Lower lobe of right lung (tissue), 2 donors: ENCODE data around the gene ERBB3. TPM values are rescaled to one million over a fixed set of nuclear protein-coding genes. Genes with fewer than 3 reads are reported as not detected.

Experiments
- ATAC-seq, 2 donors: fragments of 200-7000 bp; cut with Tn5 transposase; one replicate each; pipeline ENCODE4 v1.9.1; 2020 to 2022; ENCODE audit warnings: mild to moderate bottlenecking in 2 of 2, moderate library complexity in 2 of 2
- DNase-seq: peaks from one replicate; pipeline ENCODE4 v3.0.0-alpha.2; 2020
- H3K27ac ChIP-seq: fragments of 200-600 bp; one replicate; pipeline ENCODE4 v1.8.0; 2022
- H3K27me3 ChIP-seq: fragments of 200-600 bp; one replicate; pipeline ENCODE4 v1.8.0; 2022; ENCODE audit warnings: low read depth
- H3K36me3 ChIP-seq: fragments of 200-600 bp; one replicate; pipeline ENCODE4 v1.8.0; 2022; ENCODE audit warnings: mild to moderate bottlenecking
- H3K4me1 ChIP-seq: fragments of 200-600 bp; one replicate; pipeline ENCODE4 v1.8.0; 2022
- H3K4me3 ChIP-seq: fragments of 200-600 bp; one replicate; pipeline ENCODE4 v1.8.0; 2022; ENCODE audit warnings: mild to moderate bottlenecking
- H3K9me3 ChIP-seq: fragments of 200-600 bp; one replicate; pipeline ENCODE4 v1.8.0; 2022
- intact Hi-C: fragments of 100-400 bp; cut with DNase I; formaldehyde crosslinking; loops from one replicate; pipeline ENCODE4 v1.11.0; 2022
- total RNA-seq: library from RNA; stranded (reverse); fragmentation: NEBNext Ultra II Directional; extraction: Animal tissue kit (Norgen Biotek cat#: 25700); gene quantifications from one replicate; pipeline ENCODE4 v1.2.1, GENCODE V29; 2021
- TF ChIP-seq, protein P1 (sequence below): fragments of 200-600 bp; IDR thresholded peaks from one replicate; pipeline ENCODE4 v1.8.0; 2022; ENCODE audit warnings: antibody characterized with exemption, mild to moderate bottlenecking
- donor health status: DM: no; HTN: yes; CAD: no; lungs with severe emphysema.

The ERBB3 gene
- total RNA-seq, 1 donor from 2014 or later = 80.5 TPM

GRCh38 chr12:56129942-56130495 is 50.1 kb downstream of the ERBB3 start:
- no peak for DNase-seq
- peaks cover 50% of the 10 kb centered on the region for H3K36me3 ChIP-seq
- no peak for ATAC-seq
- H3K27ac ChIP-seq = peak overlapping the region; percentile 88
- TF ChIP-seq, protein P1, sequence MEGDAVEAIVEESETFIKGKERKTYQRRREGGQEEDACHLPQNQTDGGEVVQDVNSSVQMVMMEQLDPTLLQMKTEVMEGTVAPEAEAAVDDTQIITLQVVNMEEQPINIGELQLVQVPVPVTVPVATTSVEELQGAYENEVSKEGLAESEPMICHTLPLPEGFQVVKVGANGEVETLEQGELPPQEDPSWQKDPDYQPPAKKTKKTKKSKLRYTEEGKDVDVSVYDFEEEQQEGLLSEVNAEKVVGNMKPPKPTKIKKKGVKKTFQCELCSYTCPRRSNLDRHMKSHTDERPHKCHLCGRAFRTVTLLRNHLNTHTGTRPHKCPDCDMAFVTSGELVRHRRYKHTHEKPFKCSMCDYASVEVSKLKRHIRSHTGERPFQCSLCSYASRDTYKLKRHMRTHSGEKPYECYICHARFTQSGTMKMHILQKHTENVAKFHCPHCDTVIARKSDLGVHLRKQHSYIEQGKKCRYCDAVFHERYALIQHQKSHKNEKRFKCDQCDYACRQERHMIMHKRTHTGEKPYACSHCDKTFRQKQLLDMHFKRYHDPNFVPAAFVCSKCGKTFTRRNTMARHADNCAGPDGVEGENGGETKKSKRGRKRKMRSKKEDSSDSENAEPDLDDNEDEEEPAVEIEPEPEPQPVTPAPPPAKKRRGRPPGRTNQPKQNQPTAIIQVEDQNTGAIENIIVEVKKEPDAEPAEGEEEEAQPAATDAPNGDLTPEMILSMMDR = no peak
- intact Hi-C loops = no loop called here
- H3K9me3 ChIP-seq = no peaks in the 10 kb centered on the region
- no peaks in the 10 kb centered on the region for H3K27me3 ChIP-seq
- H3K4me1 ChIP-seq = peaks cover 42% of the 10 kb centered on the region
- peak overlapping the region; percentile 89 for H3K4me3 ChIP-seq

DNA sequence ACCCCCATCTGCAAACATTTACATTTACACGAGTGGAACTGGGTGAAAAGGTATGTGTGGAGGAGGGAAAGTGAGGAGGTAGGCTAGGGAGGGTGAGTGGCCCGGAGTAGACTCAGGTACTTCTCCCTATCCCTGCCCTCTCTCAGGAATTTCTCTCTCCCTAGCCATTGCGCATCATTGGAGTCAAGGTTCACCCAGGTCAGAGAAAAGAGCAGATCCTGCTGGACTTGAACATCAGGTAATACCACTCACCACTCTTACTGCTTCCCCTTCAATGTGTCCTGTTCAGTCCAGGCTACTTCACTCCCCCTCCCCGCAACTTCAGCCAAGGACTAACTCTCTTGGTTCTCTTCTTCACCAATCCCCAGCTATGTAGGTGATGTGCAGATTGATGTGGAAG is 50.9 kb downstream of the ERBB3 start:
- ATAC-seq (no peak), DNase-seq (no peak)
- intact Hi-C loops = no loop called here
- Histone ChIP-seq H3K9me3 (no peaks in the 10 kb centered on the region), H3K27me3 (no peaks in the 10 kb centered on the region), H3K4me3 (no peak overlapping the region), H3K4me1 (peaks cover 33% of the 10 kb centered on the region), H3K36me3 (peaks cover 58% of the 10 kb centered on the region), H3K27ac (no peak overlapping the region)
- TF ChIP-seq, protein P1 = no peak

GRCh38 chr12:56134897-56135296 is 54.9 kb downstream of the ERBB3 start:
- intact Hi-C loops = no loop called here
- TF ChIP-seq, protein P1 = no peak
- Histone ChIP-seq H3K36me3 (peaks cover 98% of the 10 kb centered on the region), H3K27me3 (no peaks in the 10 kb centered on the region), H3K4me3 (no peak overlapping the region), H3K4me1 (peaks cover 10% of the 10 kb centered on the region), H3K27ac (no peak overlapping the region), H3K9me3 (no peaks in the 10 kb centered on the region)
- DNase-seq (no peak), ATAC-seq (no peak)

DNA sequence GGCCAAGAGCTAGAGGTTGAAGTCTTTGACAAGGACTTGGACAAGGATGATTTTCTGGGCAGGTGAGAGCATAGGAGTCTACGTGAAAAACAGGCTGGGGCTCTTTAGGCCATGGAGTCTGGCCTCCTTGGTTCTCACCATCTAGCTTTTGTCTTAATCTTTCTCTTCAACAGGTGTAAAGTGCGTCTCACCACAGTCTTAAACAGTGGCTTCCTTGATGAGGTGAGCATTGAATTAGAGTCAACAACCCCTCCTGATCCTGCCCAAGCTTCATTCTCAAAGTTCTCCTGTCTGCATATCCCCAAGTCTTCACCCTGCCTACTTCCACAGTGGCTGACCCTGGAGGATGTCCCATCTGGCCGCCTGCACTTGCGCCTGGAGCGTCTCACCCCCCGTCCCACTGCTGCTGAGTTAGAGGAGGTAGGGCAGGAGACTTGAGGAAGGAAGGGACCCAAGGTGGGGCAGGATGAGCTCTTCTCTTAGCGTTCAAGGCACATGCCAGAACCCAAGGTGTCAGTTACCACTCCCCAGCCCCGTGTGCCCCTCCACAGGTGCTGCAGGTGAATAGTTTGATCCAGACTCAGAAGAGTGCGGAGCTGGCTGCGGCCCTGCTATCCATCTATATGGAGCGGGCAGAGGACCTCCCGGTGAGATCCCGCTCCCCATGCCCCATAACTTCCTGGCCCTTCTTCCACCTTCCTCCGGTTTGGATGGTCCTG is 58.0 kb downstream of the ERBB3 start:
- intact Hi-C loops = no loop called here
- ATAC-seq (no peak), DNase-seq (no peak)
- Histone ChIP-seq H3K4me3 (no peak overlapping the region), H3K9me3 (no peaks in the 10 kb centered on the region), H3K27me3 (no peaks in the 10 kb centered on the region), H3K36me3 (peaks cover 99% of the 10 kb centered on the region), H3K4me1 (peaks cover 2% of the 10 kb centered on the region), H3K27ac (no peak overlapping the region)
- TF ChIP-seq, protein P1 = no peak

DNA sequence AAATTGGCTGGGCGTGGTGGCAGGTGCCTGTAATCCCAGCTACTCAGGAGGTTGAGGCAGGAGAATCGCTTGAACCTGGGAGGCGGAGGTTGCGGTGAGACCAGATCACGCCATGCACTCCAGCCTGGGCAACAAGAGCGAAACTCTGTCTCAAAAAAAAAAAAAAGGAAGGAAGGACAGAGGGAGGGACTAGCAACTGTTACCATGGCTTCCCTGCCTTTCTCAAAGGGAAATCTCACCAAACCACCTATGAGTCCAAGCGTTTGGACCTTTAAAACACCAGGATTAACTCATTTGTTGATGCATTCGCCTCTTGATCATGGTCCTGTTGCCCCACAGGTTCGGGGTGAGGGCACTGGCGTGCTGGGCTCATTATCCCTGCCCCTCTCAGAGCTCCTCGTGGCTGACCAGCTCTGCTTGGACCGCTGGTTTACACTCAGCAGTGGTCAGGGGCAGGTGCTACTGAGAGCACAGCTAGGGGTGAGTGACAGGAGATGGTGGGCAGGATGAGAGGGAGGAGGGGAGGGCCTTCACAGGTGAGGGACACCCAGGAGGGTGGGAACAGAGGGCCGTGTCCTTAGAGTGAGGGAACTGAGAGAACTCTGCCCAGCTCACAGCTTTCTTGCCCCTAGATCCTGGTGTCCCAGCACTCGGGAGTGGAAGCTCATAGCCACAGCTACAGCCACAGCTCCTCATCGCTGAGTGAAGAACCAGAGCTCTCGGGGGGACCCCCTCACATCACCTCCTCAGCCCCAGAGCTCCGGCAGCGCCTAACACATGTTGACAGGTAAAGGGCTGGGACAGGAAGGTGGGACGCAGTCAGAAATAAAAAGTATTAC is 62.2 kb downstream of the ERBB3 start:
- TF ChIP-seq, protein P1 = no peak
- no peak overlapping the region for H3K27ac ChIP-seq
- intact Hi-C loops = no loop called here
- peak; percentile 38 for DNase-seq
- H3K9me3 ChIP-seq = no peaks in the 10 kb centered on the region
- H3K36me3 ChIP-seq = peaks cover 82% of the 10 kb centered on the region
- ATAC-seq = peak in 1 of 2 donors; percentile 21
- no peaks in the 10 kb centered on the region for H3K27me3 ChIP-seq
- peaks cover 32% of the 10 kb centered on the region for H3K4me1 ChIP-seq
- no peak overlapping the region for H3K4me3 ChIP-seq
